GM23338 (cell line): ENCODE data around the gene XYLT1. TPM values are rescaled to one million over a fixed set of nuclear protein-coding genes. Genes with fewer than 3 reads are reported as not detected.

Source experiments
- ATAC-seq: fragments of 200-7000 bp; cut with Tn5 transposase; 3 replicates; pipeline ENCODE4 v1.9.1; 2020
- DNase-seq: peaks from one replicate; pipeline ENCODE4 v3.0.0-alpha.2; 2015; ENCODE audit warnings: low spot score
- H2AFZ ChIP-seq: fragments of 200-600 bp; sonication (generic); 2 replicates; pipeline ENCODE4 v1.8.0; 2016; ENCODE audit warnings: antibody characterized with exemption, mild to moderate bottlenecking, moderate library complexity
- H3F3A ChIP-seq: fragments of 200-600 bp; sonication (generic); replicated peaks from 2 replicates; pipeline ENCODE4 v1.8.0; 2017; ENCODE audit warnings: antibody characterized with exemption, mixed run types, low read depth
- H3K27ac ChIP-seq: fragments of 200-600 bp; sonication (generic); 2 replicates; pipeline ENCODE4 v1.6.1; 2016; ENCODE audit warnings: low read depth
- H3K27me3 ChIP-seq: fragments of 200-600 bp; sonication (generic); 2 replicates; pipeline ENCODE4 v1.8.0; 2016; ENCODE audit warnings: mild to moderate bottlenecking, mixed run types, moderate library complexity; ENCODE audit not compliant: insufficient read depth
- H3K36me3 ChIP-seq: fragments of 200-600 bp; sonication (generic); 2 replicates; pipeline ENCODE4 v1.8.0; 2016; ENCODE audit warnings: mild to moderate bottlenecking; ENCODE audit not compliant: insufficient read depth
- H3K4me1 ChIP-seq: fragments of 200-600 bp; sonication (generic); 2 replicates; pipeline ENCODE4 v1.8.0; 2016; ENCODE audit warnings: mild to moderate bottlenecking, moderate library complexity; ENCODE audit not compliant: insufficient read depth
- H3K4me2 ChIP-seq: fragments of 200-600 bp; sonication (generic); 2 replicates; pipeline ENCODE4 v1.7.1; 2017; ENCODE audit warnings: mixed run types
- H3K4me3 ChIP-seq: fragments of 200-600 bp; sonication (generic); 2 replicates; pipeline ENCODE4 v1.6.1; 2016; ENCODE audit warnings: mixed run types
- H3K79me2 ChIP-seq: fragments of 200-600 bp; sonication (generic); replicated peaks from 2 replicates; pipeline ENCODE4 v1.8.0; 2017; ENCODE audit warnings: mild to moderate bottlenecking; ENCODE audit not compliant: insufficient read depth
- H3K9me2 ChIP-seq: fragments of 200-600 bp; sonication (generic); 2 replicates; pipeline ENCODE4 v1.8.0; 2017; ENCODE audit not compliant: insufficient read depth
- H4K20me1 ChIP-seq: fragments of 200-600 bp; sonication (generic); replicated peaks from 2 replicates; pipeline ENCODE4 v1.8.0; 2017; ENCODE audit warnings: mild to moderate bottlenecking; ENCODE audit not compliant: insufficient read depth
- H3K27ac Mint-ChIP-seq: 2 replicates; pipeline ENCODE4 v1.8.0; 2020; ENCODE audit warnings: inconsistent platforms, mild to moderate bottlenecking, moderate library complexity, mixed read lengths
- H3K27me3 Mint-ChIP-seq: 3 replicates; pipeline ENCODE4 v1.8.0; 2022; ENCODE audit warnings: low read depth, mild to moderate bottlenecking, moderate library complexity, mixed read lengths, inconsistent platforms; ENCODE audit not compliant: insufficient read depth, poor library complexity
- H3K36me3 Mint-ChIP-seq: 3 replicates; pipeline ENCODE4 v1.8.0; 2021; ENCODE audit warnings: low read depth, mild to moderate bottlenecking, inconsistent platforms, moderate library complexity, mixed read lengths
- H3K4me1 Mint-ChIP-seq: 3 replicates; pipeline ENCODE4 v1.8.0; 2020; ENCODE audit warnings: mild to moderate bottlenecking, inconsistent platforms, mixed read lengths
- H3K4me3 Mint-ChIP-seq: 3 replicates; pipeline ENCODE4 v1.8.0; 2021; ENCODE audit warnings: moderate library complexity, mild to moderate bottlenecking, inconsistent platforms, mixed read lengths
- H3K9me3 Mint-ChIP-seq: 3 replicates; pipeline ENCODE4 v1.8.0; 2020; ENCODE audit warnings: moderate library complexity, mild to moderate bottlenecking, inconsistent platforms, mixed read lengths
- CREB1 ChIP-seq: fragments of 250-450 bp; sonication (Bioruptor Pico); IDR thresholded peaks from 2 replicates; pipeline ENCODE4 v1.5.0; 2020; ENCODE audit warnings: low read depth, mild to moderate bottlenecking, moderate library complexity
- CTCF ChIP-seq, 2 experiments: fragments of 200-600 bp in 1 of 2; sonication (generic) in 1 of 2; conservative IDR thresholded peaks; 2 replicates each; pipeline versions ENCODE4 v1.5.1 to v1.6.1; 2016 to 2017; ENCODE audit warnings: antibody characterized with exemption in 2 of 2, low read depth in 2 of 2, mild to moderate bottlenecking in 2 of 2, moderate library complexity in 1 of 2
- ETS1 ChIP-seq: IDR thresholded peaks from 2 replicates; pipeline ENCODE4 v1.6.1; 2016; ENCODE audit warnings: antibody characterized with exemption
- EZH2 ChIP-seq: fragments of 200-600 bp; sonication (generic); IDR thresholded peaks from one replicate; pipeline ENCODE4 v1.8.0; 2017; ENCODE audit warnings: antibody characterized with exemption, mild to moderate bottlenecking, low read depth; ENCODE audit not compliant: unreplicated experiment
- EZH2phosphoT487 ChIP-seq: fragments of 200-600 bp; sonication (generic); IDR thresholded peaks from one replicate; pipeline ENCODE4 v1.8.1; 2018; ENCODE audit warnings: antibody characterized with exemption; ENCODE audit not compliant: unreplicated experiment
- JUNB ChIP-seq: IDR thresholded peaks from one replicate; pipeline ENCODE4 v1.6.1; 2016; ENCODE audit warnings: antibody characterized with exemption; ENCODE audit not compliant: unreplicated experiment
- NANOG ChIP-seq: IDR thresholded peaks from 2 replicates; pipeline ENCODE4 v1.6.1; 2016; ENCODE audit warnings: antibody characterized with exemption, borderline replicate concordance
- POLR2AphosphoS5 ChIP-seq: IDR thresholded peaks from 2 replicates; pipeline ENCODE4 v1.6.1; 2016; ENCODE audit warnings: antibody characterized with exemption, low read depth
- REST ChIP-seq: IDR thresholded peaks from one replicate; pipeline ENCODE4 v1.6.1; 2018; ENCODE audit warnings: antibody characterized with exemption; ENCODE audit not compliant: unreplicated experiment
- STAT1 ChIP-seq: IDR thresholded peaks from one replicate; pipeline ENCODE4 v1.6.1; 2016; ENCODE audit warnings: antibody characterized with exemption; ENCODE audit not compliant: unreplicated experiment
- ZNF114 ChIP-seq: fragments of 250-450 bp; sonication (Bioruptor Pico); IDR thresholded peaks from 2 replicates; pipeline ENCODE4 v1.5.0; 2020; ENCODE audit warnings: mild to moderate bottlenecking, moderate library complexity
- ZNF331 ChIP-seq: fragments of 250-450 bp; sonication (Bioruptor Pico); IDR thresholded peaks from 2 replicates; pipeline ENCODE4 v1.5.0; 2020; ENCODE audit warnings: low read depth, mild to moderate bottlenecking, moderate library complexity
- ZNF462 ChIP-seq: fragments of 250-450 bp; sonication (Bioruptor Pico); IDR thresholded peaks from 2 replicates; pipeline ENCODE4 v1.5.0; 2020; ENCODE audit warnings: mild to moderate bottlenecking, moderate library complexity
- polyA plus RNA-seq: library from polyadenylated mRNA; unstranded; fragments of >200 nt; fragmentation: Nextera tagmentation; extraction: Ambion mirVana; gene quantifications from 2 replicates; pipeline ENCODE4 v1.2.1, GENCODE V29; 2016
- total RNA-seq: library from RNA; depleted of rRNA; stranded (reverse); fragments of >200 nt; shearing (Covaris generic); gene quantifications from 2 replicates; pipeline ENCODE4 v1.2.3, GENCODE V29; 2014

Gene XYLT1
- total and polyA plus RNA-seq, 2 experiments from 2014 or later: 3.5 to 24.7 TPM

- peaks cover 27% of the 10 kb centered on the region for H3K4me1 Mint-ChIP-seq
- H3K36me3 ChIP-seq: no peaks in the 10 kb centered on the region
- no peak overlapping the region for H3K4me3 Mint-ChIP-seq
- no peaks in the 10 kb centered on the region for H3K27me3 ChIP-seq
- H3K27ac Mint-ChIP-seq: no peak overlapping the region
- H4K20me1 ChIP-seq: no peaks in the 10 kb centered on the region
- H3K79me2 ChIP-seq: no peaks in the 10 kb centered on the region
- H2AFZ ChIP-seq: no peak overlapping the region
- peaks cover 3% of the 10 kb centered on the region; the same call in 1 of the 3 replicates for H3K9me3 Mint-ChIP-seq
- peaks cover 14% of the 10 kb centered on the region for H3K4me1 ChIP-seq
- H3K4me3 ChIP-seq: no peak overlapping the region
- no peak for DNase-seq
- H3K27ac ChIP-seq: no peak overlapping the region
- H3K9me2 ChIP-seq: peaks cover 7% of the 10 kb centered on the region; the same call in 1 of the 2 replicates
- no peak for ATAC-seq
- peaks cover 4% of the 10 kb centered on the region for H3K27me3 Mint-ChIP-seq
- no peaks in the 10 kb centered on the region for H3F3A ChIP-seq
- H3K4me2 ChIP-seq: no peak overlapping the region
- TF ChIP-seq JUNB (no peak), ZNF462 (CRISPR knock-in tag) (no peak), STAT1 (no peak), ETS1 (no peak), ZNF114 (CRISPR knock-in tag) (no peak), CTCF (conservative IDR thresholded peaks at IDR 0.05; ENCODE audit: low read depth in 2 of 2) (no peak), CREB1 (no peak), EZH2 (no peak), EZH2phosphoT487 (no peak), NANOG (no peak), REST (no peak), ZNF331 (CRISPR knock-in tag) (no peak), POLR2AphosphoS5 (no peak)
- peaks cover 3% of the 10 kb centered on the region for H3K36me3 Mint-ChIP-seq
These were observed 398.7 kb downstream of the XYLT1 start for GRCh38 chr16:17072104-17072503.
